CD4-positive, alpha-beta memory T cell (primary cell): Measurements from ENCODE around the gene CHDH. TPM values are rescaled to one million over a fixed set of nuclear protein-coding genes. Genes with fewer than 3 reads are reported as not detected.

Experiments
- CTCF ChIA-PET: fragments of 350-600 bp; sonication (Branson Sonifier 250); formaldehyde crosslinking; loops from one replicate; lab custom pipeline; 2021; ENCODE audit warnings: inconsistent platforms; ENCODE audit not compliant: partially characterized antibody; lab: Charles Lee
- POLR2A ChIA-PET: fragments of 350-600 bp; sonication (Branson Sonifier 250); formaldehyde crosslinking; loops from one replicate; lab custom pipeline; 2021; ENCODE audit not compliant: partially characterized antibody; lab: Charles Lee
- DNase-seq, 5 donors: peaks; one replicate each; pipeline versions ENCODE4 v3.0.0 to v3.0.0-alpha.2; 2020 to 2022; ENCODE audit warnings: mixed read lengths in 1 of 5
- H3K27ac ChIP-seq: one replicate; pipeline ENCODE4 v1.7.0; 2013; ENCODE audit warnings: low read depth, low read length
- H3K27me3 ChIP-seq: 2 replicates; pipeline ENCODE4 v1.7.0; 2013; ENCODE audit warnings: mild to moderate bottlenecking, low read length, moderate library complexity; ENCODE audit not compliant: insufficient read depth
- H3K36me3 ChIP-seq: 2 replicates; pipeline ENCODE4 v1.7.0; 2013; ENCODE audit warnings: mild to moderate bottlenecking, low read length, moderate library complexity; ENCODE audit not compliant: insufficient read depth
- H3K4me1 ChIP-seq: 2 replicates; pipeline ENCODE4 v1.7.0; 2013; ENCODE audit warnings: mild to moderate bottlenecking, low read length, moderate library complexity; ENCODE audit not compliant: insufficient read depth
- H3K4me3 ChIP-seq, 2 donors: one replicate each; pipeline ENCODE4 v1.7.0; 2013; ENCODE audit warnings: low read length in 2 of 2, mild to moderate bottlenecking in 1 of 2
- H3K9me3 ChIP-seq, 2 donors: one replicate each; pipeline ENCODE4 v1.7.0; 2013; ENCODE audit warnings: low read length in 2 of 2, control low read depth in 1 of 2; ENCODE audit not compliant: control insufficient read depth in 1 of 2
- H3K27ac Mint-ChIP-seq, 7 donors: one replicate each; pipeline ENCODE4 v1.8.0; 2020 to 2021; ENCODE audit warnings: mixed read lengths in 7 of 7, mild to moderate bottlenecking in 6 of 7, inconsistent platforms in 3 of 7, moderate library complexity in 3 of 7
- H3K27me3 Mint-ChIP-seq, 2 donors: one replicate each; pipeline ENCODE4 v1.8.0; 2020 to 2021; ENCODE audit warnings: mixed read lengths in 2 of 2
- H3K36me3 Mint-ChIP-seq, 2 donors: one replicate each; pipeline ENCODE4 v1.8.0; 2020 to 2021; ENCODE audit warnings: mixed read lengths in 2 of 2, inconsistent platforms in 1 of 2, mild to moderate bottlenecking in 1 of 2
- H3K4me1 Mint-ChIP-seq, 4 donors: one replicate each; pipeline ENCODE4 v1.8.0; 2020 to 2021; ENCODE audit warnings: mixed read lengths in 4 of 4, mild to moderate bottlenecking in 1 of 4
- H3K4me3 Mint-ChIP-seq, 8 donors: one replicate each; pipeline ENCODE4 v1.8.0; 2020 to 2021; ENCODE audit warnings: mixed read lengths in 8 of 8, mild to moderate bottlenecking in 7 of 8, moderate library complexity in 6 of 8, inconsistent platforms in 3 of 8
- H3K9me3 Mint-ChIP-seq, 8 donors: one replicate each; pipeline ENCODE4 v1.8.0; 2020 to 2021; ENCODE audit warnings: mixed read lengths in 8 of 8, mild to moderate bottlenecking in 5 of 8, inconsistent platforms in 3 of 8, moderate library complexity in 1 of 8
- intact Hi-C: fragments of 100-400 bp; cut with micrococcal nuclease; formaldehyde crosslinking; loops from one replicate; pipeline ENCODE4 v1.15.1; 2023
- polyA plus RNA-seq, 2 donors: library from polyadenylated mRNA; unstranded; fragments of 300-500 nt; fragmentation: Illumina TruSeq; gene quantifications; one replicate each; pipeline ENCODE4 v1.2.3, GENCODE V29; 2021
- total RNA-seq, 2 experiments: library from RNA; stranded (reverse); gene quantifications; one replicate each; pipeline ENCODE4 v1.2.3, GENCODE V29; 2021

The CHDH gene
- total and polyA plus RNA-seq, 4 experiments from 2014 or later, result 0.23 to 0.67 (median 0.47) TPM; not detected in 1

DNA sequence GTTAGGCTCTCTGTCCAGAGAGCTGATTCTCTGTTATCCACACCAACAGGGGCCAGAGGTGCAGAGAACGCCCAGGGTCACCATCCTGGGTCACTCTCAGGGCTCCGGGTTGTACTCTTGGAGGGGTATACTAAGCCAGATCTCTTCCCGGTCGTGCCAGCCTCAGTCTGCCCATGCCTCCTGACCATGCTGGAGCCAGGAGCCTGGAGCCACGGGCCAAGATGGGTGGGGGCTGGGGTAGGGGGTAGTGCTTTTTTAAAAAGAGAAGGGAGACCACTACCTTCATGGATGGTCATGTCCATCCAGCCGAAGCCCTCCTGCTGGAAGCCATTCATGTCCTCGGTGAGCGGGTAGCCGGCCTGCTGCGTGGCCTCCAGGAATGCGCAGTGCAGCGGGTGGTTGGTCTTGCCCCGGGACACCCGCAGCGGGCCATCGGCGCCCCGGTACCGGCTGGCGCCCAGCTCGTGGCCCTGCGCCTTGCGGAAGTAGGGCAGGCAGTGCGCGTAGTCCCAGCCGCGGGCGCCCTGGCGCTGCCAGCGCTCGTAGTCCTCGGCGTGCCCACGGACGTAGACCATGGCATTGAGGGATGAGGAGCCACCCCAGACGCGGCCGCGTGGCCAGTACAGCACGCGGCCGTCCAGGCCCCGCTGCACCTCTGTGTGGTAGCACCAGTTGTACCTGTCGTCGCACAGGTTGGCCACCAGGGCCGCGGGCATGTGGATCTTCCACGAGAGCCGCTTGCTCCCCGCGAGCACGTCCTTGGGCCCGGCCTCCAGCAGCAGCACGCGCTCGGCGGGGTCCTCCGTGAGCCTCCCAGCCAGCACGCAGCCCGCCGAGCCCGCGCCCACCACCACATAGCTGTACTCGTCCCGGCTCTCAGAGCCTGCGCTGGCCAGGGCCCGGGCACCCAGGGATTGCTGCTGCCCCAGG, 22.9 kb downstream of the CHDH start:
- no peaks in the 10 kb centered on the region for H3K9me3 ChIP-seq
- no peak overlapping the region for H3K4me3 ChIP-seq
- H3K27ac Mint-ChIP-seq, result no peak overlapping the region
- H3K9me3 Mint-ChIP-seq, result peaks cover 0 to 1% (median 0%) of the 10 kb centered on the region in 8 donors
- H3K4me1 ChIP-seq, result no peaks in the 10 kb centered on the region
- ChIA-PET POLR2A (no interaction called here), CTCF (no interaction called here)
- H3K27me3 Mint-ChIP-seq, result peaks cover 0 to 1% of the 10 kb centered on the region in 2 donors
- H3K4me3 Mint-ChIP-seq, result no peak overlapping the region
- H3K36me3 Mint-ChIP-seq, result no peaks in the 10 kb centered on the region
- H3K4me1 Mint-ChIP-seq, result no peaks in the 10 kb centered on the region
- no peak overlapping the region for H3K27ac ChIP-seq
- no peaks in the 10 kb centered on the region for H3K36me3 ChIP-seq
- DNase-seq, result no peak
- H3K27me3 ChIP-seq, result no peaks in the 10 kb centered on the region
- intact Hi-C loops, result no loop called here

- Histone ChIP-seq H3K27me3 (no peaks in the 10 kb centered on the region), H3K9me3 (no peaks in the 10 kb centered on the region), H3K4me1 (no peaks in the 10 kb centered on the region), H3K27ac (no peak overlapping the region), H3K36me3 (no peaks in the 10 kb centered on the region), H3K4me3 (no peak overlapping the region)
- POLR2A ChIA-PET, result no interaction called here
- DNase-seq, result no peak
- no peaks in the 10 kb centered on the region for H3K4me1 Mint-ChIP-seq
- H3K27ac Mint-ChIP-seq, result no peak overlapping the region
- H3K36me3 Mint-ChIP-seq, result no peaks in the 10 kb centered on the region
- H3K27me3 Mint-ChIP-seq, result peaks cover 0 to 4% of the 10 kb centered on the region in 2 donors
- intact Hi-C loops, result no loop called here
- H3K9me3 Mint-ChIP-seq, result peaks cover 0 to 1% (median 0%) of the 10 kb centered on the region in 8 donors
- no peak overlapping the region for H3K4me3 Mint-ChIP-seq
- CTCF ChIA-PET, result no interaction called here
Observed at GRCh38 chr3:53822331-53822741, 23.9 kb downstream of the CHDH start.

- H3K9me3 ChIP-seq, result no peaks in the 10 kb centered on the region
- Mint-ChIP-seq H3K27me3 (peaks cover 0 to 4% of the 10 kb centered on the region in 2 donors), H3K4me3 (no peak overlapping the region), H3K27ac (no peak overlapping the region), H3K4me1 (no peaks in the 10 kb centered on the region), H3K36me3 (no peaks in the 10 kb centered on the region), H3K9me3 (peaks cover 0 to 1% (median 0%) of the 10 kb centered on the region in 8 donors)
- H3K4me3 ChIP-seq, result no peak overlapping the region
- no peaks in the 10 kb centered on the region for H3K4me1 ChIP-seq
- ChIA-PET CTCF (no interaction called here), POLR2A (no interaction called here)
- no peak overlapping the region for H3K27ac ChIP-seq
- no peak for DNase-seq
- H3K27me3 ChIP-seq, result no peaks in the 10 kb centered on the region
- H3K36me3 ChIP-seq, result no peaks in the 10 kb centered on the region
- intact Hi-C loops, result no loop called here
Observed at GRCh38 chr3:53821631-53822121, 24.5 kb downstream of the CHDH start.

- Mint-ChIP-seq H3K27ac (no peak overlapping the region), H3K9me3 (peaks cover 0 to 1% (median 0%) of the 10 kb centered on the region in 8 donors), H3K27me3 (peaks cover 0 to 4% of the 10 kb centered on the region in 2 donors), H3K36me3 (no peaks in the 10 kb centered on the region), H3K4me1 (no peaks in the 10 kb centered on the region), H3K4me3 (no peak overlapping the region)
- no peaks in the 10 kb centered on the region for H3K4me1 ChIP-seq
- no peaks in the 10 kb centered on the region for H3K9me3 ChIP-seq
- H3K36me3 ChIP-seq, result no peaks in the 10 kb centered on the region
- intact Hi-C loops, result no loop called here
- no peaks in the 10 kb centered on the region for H3K27me3 ChIP-seq
- CTCF ChIA-PET, result no interaction called here
- DNase-seq, result no peak
- POLR2A ChIA-PET, result no interaction called here
- no peak overlapping the region for H3K4me3 ChIP-seq
- H3K27ac ChIP-seq, result no peak overlapping the region
Observed at GRCh38 chr3:53820756-53821580, 25.3 kb downstream of the CHDH start.

- intact Hi-C loops, result no loop called here
- no peak overlapping the region for H3K4me3 ChIP-seq
- peaks cover 0 to 4% of the 10 kb centered on the region in 2 donors for H3K27me3 Mint-ChIP-seq
- DNase-seq, result no peak
- no peaks in the 10 kb centered on the region for H3K9me3 Mint-ChIP-seq
- H3K27ac Mint-ChIP-seq, result no peak overlapping the region
- H3K36me3 Mint-ChIP-seq, result no peaks in the 10 kb centered on the region
- ChIA-PET POLR2A (no interaction called here), CTCF (no interaction called here)
- H3K36me3 ChIP-seq, result no peaks in the 10 kb centered on the region
- H3K4me1 Mint-ChIP-seq, result no peaks in the 10 kb centered on the region
- no peaks in the 10 kb centered on the region for H3K9me3 ChIP-seq
- no peaks in the 10 kb centered on the region for H3K4me1 ChIP-seq
- no peak overlapping the region for H3K4me3 Mint-ChIP-seq
- no peak overlapping the region for H3K27ac ChIP-seq
- no peaks in the 10 kb centered on the region for H3K27me3 ChIP-seq
Observed at GRCh38 chr3:53820084-53820483, 26.1 kb downstream of the CHDH start.

- H3K27ac Mint-ChIP-seq, result no peak overlapping the region
- H3K4me1 ChIP-seq, result no peaks in the 10 kb centered on the region
- no peaks in the 10 kb centered on the region for H3K27me3 ChIP-seq
- ChIA-PET POLR2A (no interaction called here), CTCF (no interaction called here)
- intact Hi-C loops, result no loop called here
- no peak overlapping the region for H3K4me3 Mint-ChIP-seq
- H3K36me3 ChIP-seq, result no peaks in the 10 kb centered on the region
- no peaks in the 10 kb centered on the region for H3K9me3 ChIP-seq
- no peaks in the 10 kb centered on the region for H3K36me3 Mint-ChIP-seq
- H3K4me1 Mint-ChIP-seq, result no peaks in the 10 kb centered on the region
- no peak overlapping the region for H3K27ac ChIP-seq
- no peaks in the 10 kb centered on the region for H3K9me3 Mint-ChIP-seq
- H3K4me3 ChIP-seq, result no peak overlapping the region
- peaks cover 0 to 4% of the 10 kb centered on the region in 2 donors for H3K27me3 Mint-ChIP-seq
- no peak for DNase-seq
Observed at GRCh38 chr3:53819163-53819868, 26.9 kb downstream of the CHDH start.
